GM12878 (cell line): ENCODE measurements around the gene MYADM. TPM values are rescaled to one million over a fixed set of nuclear protein-coding genes. Genes with fewer than 3 reads are reported as not detected.

Experiments used
- ATAC-seq: fragments of 200-7000 bp; cut with Tn5 transposase; 3 replicates; pipeline ENCODE4 v1.9.1; 2020; ENCODE audit warnings: mild to moderate bottlenecking, moderate library complexity
- BruUV-seq: library from RNA; stranded (reverse); fragments of 400-500 nt; replicated peaks from 2 replicates; lab custom pipeline; 2021; lab: Mats Ljungman, UMichigan
- CTCF ChIA-PET: fragments of 300-600 bp; sonication (Branson Sonifier 250); formaldehyde crosslinking; extraction: SDS; loops from one replicate; lab custom pipeline; 2021; ENCODE audit warnings: inconsistent platforms; lab: Yijun Ruan, JAX
- POLR2A ChIA-PET: fragments of 350-600 bp; formaldehyde crosslinking; extraction: SDS; loops from one replicate; lab custom pipeline; 2021; ENCODE audit warnings: inconsistent platforms; lab: Charles Lee
- RAD21 ChIA-PET: fragments of 300-600 bp; sonication (Branson Sonifier 250); formaldehyde crosslinking; loops from one replicate; lab custom pipeline; 2023; ENCODE audit warnings: antibody characterized with exemption; ENCODE audit not compliant: unreplicated experiment; lab: Charles Lee
- SMC1A ChIA-PET: fragments of 300-600 bp; sonication (Branson Sonifier 250); formaldehyde crosslinking; loops from one replicate; lab custom pipeline; 2023; ENCODE audit not compliant: unreplicated experiment, uncharacterized antibody; lab: Charles Lee
- DNase-seq: peaks from one replicate; pipeline ENCODE4 v3.0.0-alpha.2; 2011; ENCODE audit warnings: low read depth, low spot score
- FAIRE-seq: peaks from 3 replicates; lab custom pipeline; 2011; peaks lifted over from hg19 to GRCh38; lab: Jason Lieb, UNC
- H2AFZ ChIP-seq: 2 replicates; pipeline ENCODE4 v1.6.0; 2011; ENCODE audit warnings: low read depth, low read length, control low read depth; ENCODE audit not compliant: control insufficient read depth
- H3K27ac ChIP-seq: 2 replicates; pipeline ENCODE4 v1.5.1; 2011; ENCODE audit warnings: control low read depth; ENCODE audit not compliant: control insufficient read depth, insufficient read depth
- H3K27me3 ChIP-seq, 2 experiments: replicated peaks in 1 of 2; 2 replicates each; pipeline versions ENCODE4 v1.6.0 to v1.6.1; 2011; ENCODE audit warnings: low read length in 1 of 2; ENCODE audit not compliant: control insufficient read depth in 2 of 2, insufficient read depth in 2 of 2
- H3K36me3 ChIP-seq, 2 experiments: 2 replicates each; pipeline ENCODE4 v1.5.1; 2011; ENCODE audit warnings: low read length in 1 of 2; ENCODE audit not compliant: control insufficient read depth in 2 of 2, insufficient read depth in 2 of 2
- H3K4me1 ChIP-seq: 2 replicates; pipeline ENCODE4 v1.6.1; 2011; ENCODE audit warnings: mild to moderate bottlenecking, low read length, moderate library complexity, mixed read lengths; ENCODE audit not compliant: control insufficient read depth, insufficient read depth
- H3K4me2 ChIP-seq: 2 replicates; pipeline ENCODE4 v1.6.0; 2011; ENCODE audit warnings: control low read depth; ENCODE audit not compliant: control insufficient read depth, insufficient read depth
- H3K4me3 ChIP-seq: fragments of 200-600 bp; sonication (generic); 2 replicates; pipeline ENCODE4 v1.5.1; 2016
- H3K79me2 ChIP-seq: 2 replicates; pipeline ENCODE4 v1.6.0; 2011; ENCODE audit warnings: low read length; ENCODE audit not compliant: control insufficient read depth, insufficient read depth
- H3K9ac ChIP-seq: 2 replicates; pipeline ENCODE4 v1.8.0; 2011; ENCODE audit warnings: low read length, control low read depth, mixed read lengths; ENCODE audit not compliant: control insufficient read depth, insufficient read depth
- H3K9me3 ChIP-seq: replicated peaks from 3 replicates; pipeline ENCODE4 v1.5.1; 2011; ENCODE audit warnings: mild to moderate bottlenecking, low read length; ENCODE audit not compliant: control insufficient read depth, insufficient read depth
- H4K20me1 ChIP-seq: 2 replicates; pipeline ENCODE4 v1.6.0; 2011; ENCODE audit not compliant: control insufficient read depth, insufficient read depth
- CBX3 ChIP-seq: fragments of 200-600 bp; sonication (generic); IDR thresholded peaks from 2 replicates; pipeline ENCODE4 v1.6.1; 2016; ENCODE audit warnings: low read depth, borderline replicate concordance
- CEBPB ChIP-seq, 2 experiments: fragments of 150-350 bp in 1 of 2; IDR thresholded peaks; 2 replicates each; pipeline ENCODE4 v1.6.1; 2012 to 2014; ENCODE audit warnings: low read depth in 2 of 2, low read length in 2 of 2, borderline replicate concordance in 1 of 2, inconsistent platforms in 1 of 2
- GABPA ChIP-seq: IDR thresholded peaks from 2 replicates; pipeline ENCODE4 v1.6.1; 2014; ENCODE audit warnings: antibody characterized with exemption, low read depth, mild to moderate bottlenecking, inconsistent platforms
- KAT2A ChIP-seq: conservative IDR thresholded peaks from 2 replicates; pipeline ENCODE4 v1.6.1; 2011; ENCODE audit warnings: low read depth, low read length; ENCODE audit not compliant: control insufficient read depth
- MLLT1 ChIP-seq: fragments of 450-650 bp; IDR thresholded peaks from 2 replicates; pipeline ENCODE4 v1.6.1; 2016; ENCODE audit warnings: mild to moderate bottlenecking
- MYB ChIP-seq: fragments of 150-350 bp; IDR thresholded peaks from 2 replicates; pipeline ENCODE4 v1.6.1; 2014; ENCODE audit warnings: mild to moderate bottlenecking, low read depth, low read length, borderline replicate concordance
- USF1 ChIP-seq: IDR thresholded peaks from 2 replicates; pipeline ENCODE4 v1.6.1; 2011; ENCODE audit warnings: borderline replicate concordance, low read depth, mild to moderate bottlenecking, moderate library complexity, mixed read lengths, low read length; ENCODE audit not compliant: insufficient read depth; ENCODE audit errors: extremely low read length
- ZNF592 ChIP-seq: fragments of 450-650 bp; IDR thresholded peaks from 2 replicates; pipeline ENCODE4 v1.6.1; 2017; ENCODE audit warnings: mild to moderate bottlenecking, moderate library complexity
- WGBS: methylation state at CpG from one replicate; pipeline ENCODE4 v1.1.6; 2016; ENCODE audit warnings: low lambda C conversion rate; ENCODE audit not compliant: insufficient replicate concordance, insufficient coverage; ENCODE audit errors: missing lambda C conversion rate; 5-methylcytosine and 5-hydroxymethylcytosine counted together
- in situ Hi-C: fragments of 300-500 bp; cut with MboI; formaldehyde crosslinking; loops from 9 replicates; pipeline ENCODE4 v1.14.3; 2018; ENCODE audit warnings: mixed read lengths
- intact Hi-C: fragments of 100-400 bp; cut with micrococcal nuclease; formaldehyde crosslinking; loops from one replicate; pipeline ENCODE4 v1.14.2; 2022; ENCODE audit not compliant: unreplicated experiment
- polyA plus RNA-seq, 11 experiments: library from polyadenylated mRNA; depleted of rRNA in 4 of 11; unstranded in 6 of 11; stranded (reverse) in 5 of 11; fragments of >200 nt; fragmentation: Nextera tagmentation in 4 of 11; fragmentation: Illumina TruSeq in 1 of 11; extraction: Ambion mirVana in 4 of 11; extraction: Trizol in 1 of 11; gene quantifications; 1 replicate in 1 of 11; 2 replicates in 10 of 11; pipeline versions ENCODE4 v1.2.1 to v1.2.3, GENCODE V29; 2011 to 2016; ENCODE audit warnings: inconsistent platforms in 2 of 11, missing spikeins in 2 of 11, low read depth in 1 of 11
- total RNA-seq, 4 experiments: library from RNA; depleted of rRNA in 3 of 4; stranded (reverse); fragments of >200 nt in 3 of 4; fragmentation: Illumina TruSeq in 1 of 4; extraction: Trizol in 1 of 4; gene quantifications; 2 replicates each; pipeline versions ENCODE4 v1.2.1 to v1.2.3, GENCODE V29; 2013 to 2021
- TF ChIP-seq, protein P1 (sequence below): IDR thresholded peaks from 2 replicates; pipeline ENCODE4 v1.6.1; 2011; ENCODE audit warnings: mild to moderate bottlenecking, low read depth, low read length, moderate library complexity; ENCODE audit not compliant: insufficient replicate concordance

Gene MYADM
- total and polyA plus RNA-seq, 10 of the 15 experiments (the other 5 are each of a cell fraction or from before 2014, with no cell fraction given): 0.04 to 0.46 (median 0.10) TPM

- 20% methylated on average over 8 of the region's 8 CpGs for WGBS
- ChIA-PET SMC1A (no interaction called here), RAD21 (no interaction called here), POLR2A (no interaction called here), CTCF (no interaction called here)
- intact Hi-C loops (no loop called here), in situ Hi-C loops (no loop called here)
- FAIRE-seq (no peak), DNase-seq (no peak), ATAC-seq (no peak)
- TF ChIP-seq ZNF592: no peak
- no peak for TF ChIP-seq KAT2A
- no peak for TF ChIP-seq CEBPB (IDR thresholded peaks at IDR 0.05; ENCODE audit: borderline replicate concordance in 1 of 2, low read depth in 2 of 2, low read length in 2 of 2)
- no peak for TF ChIP-seq MLLT1
- TF ChIP-seq, protein P1, sequence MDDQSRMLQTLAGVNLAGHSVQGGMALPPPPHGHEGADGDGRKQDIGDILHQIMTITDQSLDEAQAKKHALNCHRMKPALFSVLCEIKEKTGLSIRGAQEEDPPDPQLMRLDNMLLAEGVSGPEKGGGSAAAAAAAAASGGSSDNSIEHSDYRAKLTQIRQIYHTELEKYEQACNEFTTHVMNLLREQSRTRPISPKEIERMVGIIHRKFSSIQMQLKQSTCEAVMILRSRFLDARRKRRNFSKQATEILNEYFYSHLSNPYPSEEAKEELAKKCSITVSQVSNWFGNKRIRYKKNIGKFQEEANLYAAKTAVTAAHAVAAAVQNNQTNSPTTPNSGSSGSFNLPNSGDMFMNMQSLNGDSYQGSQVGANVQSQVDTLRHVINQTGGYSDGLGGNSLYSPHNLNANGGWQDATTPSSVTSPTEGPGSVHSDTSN: no peak
- TF ChIP-seq GABPA: no peak
- no peak for TF ChIP-seq USF1
- no peak for TF ChIP-seq CBX3
- TF ChIP-seq MYB: no peak
- Histone ChIP-seq H3K79me2 (no peaks in the 10 kb centered on the region), H3K27ac (no peak overlapping the region), H3K4me1 (no peaks in the 10 kb centered on the region), H4K20me1 (no peaks in the 10 kb centered on the region), H3K27me3 (no peaks in the 10 kb centered on the region), H3K9ac (no peak overlapping the region), H3K9me3 (no peaks in the 10 kb centered on the region; the same call in 2 of the 3 replicates), H2AFZ (no peak overlapping the region), H3K36me3 (no peaks in the 10 kb centered on the region), H3K4me3 (no peak overlapping the region), H3K4me2 (no peak overlapping the region)
- BruUV-seq: no TSS peak
Measured at GRCh38 chr19:53892981-53893325, 25.3 kb downstream of the MYADM start.
